SU-DHL-6 (cell line): ENCODE measurements around the gene RPS6KA2.

ENCODE experiments used
- CTCF ChIP-seq: fragments of 200-600 bp; sonication (generic); IDR thresholded peaks from one replicate; pipeline ENCODE4 v1.5.1; 2017; ENCODE audit warnings: antibody characterized with exemption, mild to moderate bottlenecking, low read length, moderate library complexity; ENCODE audit not compliant: insufficient read depth, poor library complexity, severe bottlenecking
- EZH2phosphoT487 ChIP-seq: fragments of 200-600 bp; sonication (generic), shearing (Covaris generic); conservative IDR thresholded peaks from 2 replicates; pipeline ENCODE4 v1.6.1; 2018; ENCODE audit warnings: mild to moderate bottlenecking, antibody characterized with exemption, low read length, moderate library complexity, mixed read lengths

- TF ChIP-seq CTCF (no peak), EZH2phosphoT487 (no peak)
Measured at GRCh38 chr6:166612471-166612881, 14.6 kb downstream of the RPS6KA2 start.
